Kidney capillary endothelial cell (primary cell): ENCODE measurements around the gene NFATC2.

Experiments
- DNase-seq: peaks from one replicate; pipeline ENCODE4 v3.0.0-alpha.2; 2018; ENCODE audit warnings: low spot score

Gene NFATC2

DNA sequence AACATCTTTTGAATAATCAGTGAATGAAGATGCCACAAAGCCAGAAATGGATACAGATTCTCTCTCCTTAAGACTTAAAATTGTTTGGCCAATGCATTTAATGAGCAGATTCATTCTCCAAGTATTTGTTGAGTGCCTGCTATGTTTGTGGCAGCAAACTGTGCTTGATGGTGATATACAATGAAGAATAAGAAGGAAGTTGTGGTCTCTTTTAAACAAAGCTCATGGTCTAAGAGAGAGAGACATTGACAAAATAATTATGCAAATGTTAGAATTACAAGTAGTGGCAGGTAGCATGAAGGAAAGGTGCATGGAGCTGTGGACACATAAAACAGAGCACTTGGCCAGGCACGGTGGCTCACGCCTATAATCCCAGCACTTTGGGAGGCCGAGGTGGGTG, 28.3 kb downstream of the NFATC2 start:
- no peak for DNase-seq

DNA sequence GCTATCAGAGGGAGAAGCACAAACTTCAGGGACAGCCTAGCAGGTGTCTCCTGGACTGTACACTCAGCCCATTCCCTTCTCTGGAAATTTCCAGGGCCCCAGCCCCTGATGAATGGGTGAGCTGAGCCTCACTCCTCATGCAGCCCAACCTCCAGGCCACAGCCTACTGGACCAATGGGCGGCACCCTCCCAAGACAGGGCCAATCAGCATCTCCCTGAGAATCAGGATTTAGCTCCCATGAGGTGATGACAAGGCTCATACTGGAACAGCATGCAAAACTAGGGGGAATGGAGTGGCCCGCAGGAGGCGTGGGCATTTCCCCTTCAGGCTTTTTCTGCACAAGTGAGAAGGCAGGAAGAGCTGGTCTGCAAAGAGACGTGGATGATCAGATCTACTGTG, 29.0 kb downstream of the NFATC2 start:
- no peak for DNase-seq

DNA sequence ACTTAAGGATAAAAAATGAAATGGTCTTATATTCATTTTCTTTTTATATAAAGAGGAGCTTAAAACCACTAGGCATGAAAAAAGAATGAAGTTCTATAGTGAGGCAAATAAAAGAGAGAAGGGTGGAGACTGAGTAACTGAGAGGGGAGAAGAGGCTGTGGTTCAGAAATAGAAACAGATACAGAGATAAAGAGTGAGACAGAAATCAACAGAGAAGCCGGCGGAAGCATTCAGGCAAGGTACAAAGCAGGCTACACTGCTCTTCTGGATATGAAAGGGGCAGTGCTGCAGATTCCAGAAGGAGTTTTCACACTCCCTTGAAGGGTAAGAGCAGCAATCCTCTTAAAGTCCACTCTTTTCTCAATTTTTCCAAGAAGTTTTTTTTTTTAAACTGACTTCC, 29.9 kb downstream of the NFATC2 start:
- DNase-seq = no peak

- DNase-seq = no peak
Measured at GRCh38 chr20:51511861-51512619, 30.5 kb downstream of the NFATC2 start.

GRCh38 chr20:51510936-51511605, 31.4 kb downstream of the NFATC2 start:
- DNase-seq = no peak

GRCh38 chr20:51510169-51510568, 32.4 kb downstream of the NFATC2 start:
- no peak for DNase-seq

DNA sequence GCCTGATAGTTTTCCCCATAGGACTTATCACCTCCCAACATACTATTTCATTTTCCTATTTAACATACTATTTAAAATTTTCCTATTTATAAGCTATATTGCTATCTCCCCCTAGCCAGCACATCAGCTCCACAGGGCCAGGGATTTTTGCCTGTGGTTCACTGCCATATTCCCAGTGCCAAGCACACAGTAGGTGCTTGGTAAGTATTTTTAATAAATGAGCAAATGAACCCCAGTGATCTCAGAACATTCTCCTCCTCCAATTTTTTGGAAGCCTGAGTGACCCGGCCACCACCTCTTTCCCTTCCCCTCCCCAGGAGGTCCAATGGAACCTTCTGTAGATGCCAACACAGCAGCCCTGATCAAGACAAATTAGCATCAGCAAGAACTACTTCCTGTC, 33.3 kb downstream of the NFATC2 start:
- no peak for DNase-seq

DNA sequence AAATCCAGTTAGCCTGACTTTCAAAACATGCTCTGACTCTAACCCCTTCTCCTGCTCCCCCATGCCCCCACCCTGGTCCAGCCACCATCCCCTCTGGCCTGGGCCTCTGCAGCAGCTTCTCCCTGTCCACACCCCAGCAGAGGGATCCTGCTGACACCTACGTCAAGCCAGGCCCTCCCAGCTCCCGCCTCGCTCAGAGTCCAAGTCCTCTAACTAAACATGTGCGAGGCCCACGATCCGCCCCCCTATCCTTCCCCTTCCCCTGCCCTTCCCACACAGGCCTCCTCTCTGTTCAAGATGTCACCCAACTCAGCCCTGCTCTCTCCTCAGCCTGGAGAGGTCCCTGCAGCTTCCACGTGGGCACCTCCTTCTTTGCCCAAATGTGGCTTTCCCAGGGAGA, 33.7 kb downstream of the NFATC2 start:
- no peak for DNase-seq

- no peak for DNase-seq
Measured at GRCh38 chr20:51508158-51508557, 34.4 kb downstream of the NFATC2 start.

DNA sequence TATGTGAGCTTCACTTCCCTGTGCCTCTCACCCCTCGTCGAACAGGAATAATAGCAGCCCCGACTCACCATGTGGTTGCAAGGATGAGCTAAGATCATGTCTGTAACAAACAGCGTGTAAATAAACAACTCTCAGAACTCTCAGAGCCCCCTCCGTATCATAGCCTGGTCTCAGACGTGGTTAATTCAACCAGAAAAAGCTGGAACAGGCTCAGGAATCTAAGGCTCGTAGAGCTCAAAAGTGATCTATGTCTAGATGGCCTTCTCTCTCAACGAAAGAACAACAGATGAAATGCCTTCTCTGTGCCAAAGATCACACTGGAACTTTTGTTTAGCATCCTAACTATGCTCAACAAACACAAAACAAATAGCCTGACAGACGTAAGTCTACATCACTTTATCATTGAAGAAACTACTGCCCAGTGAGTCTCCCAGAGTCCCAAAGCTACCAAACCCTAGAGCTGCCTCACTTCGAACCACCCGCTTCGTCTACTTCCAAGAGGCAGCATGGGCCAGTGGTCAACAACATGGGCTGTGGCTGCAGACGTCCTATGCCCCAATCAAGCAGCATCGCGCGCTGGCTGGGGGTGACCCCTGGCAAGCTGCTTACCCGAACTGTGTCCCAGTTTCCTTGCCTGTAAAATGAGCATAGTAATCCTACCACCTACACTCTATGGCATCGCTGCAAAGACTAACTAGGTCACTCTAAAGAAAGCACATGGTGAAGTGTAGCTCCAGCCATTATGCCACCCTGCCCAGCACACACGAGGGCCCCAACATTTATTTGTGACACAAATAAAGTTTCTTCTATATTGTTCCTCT, 35.1 kb downstream of the NFATC2 start:
- DNase-seq = no peak

DNA sequence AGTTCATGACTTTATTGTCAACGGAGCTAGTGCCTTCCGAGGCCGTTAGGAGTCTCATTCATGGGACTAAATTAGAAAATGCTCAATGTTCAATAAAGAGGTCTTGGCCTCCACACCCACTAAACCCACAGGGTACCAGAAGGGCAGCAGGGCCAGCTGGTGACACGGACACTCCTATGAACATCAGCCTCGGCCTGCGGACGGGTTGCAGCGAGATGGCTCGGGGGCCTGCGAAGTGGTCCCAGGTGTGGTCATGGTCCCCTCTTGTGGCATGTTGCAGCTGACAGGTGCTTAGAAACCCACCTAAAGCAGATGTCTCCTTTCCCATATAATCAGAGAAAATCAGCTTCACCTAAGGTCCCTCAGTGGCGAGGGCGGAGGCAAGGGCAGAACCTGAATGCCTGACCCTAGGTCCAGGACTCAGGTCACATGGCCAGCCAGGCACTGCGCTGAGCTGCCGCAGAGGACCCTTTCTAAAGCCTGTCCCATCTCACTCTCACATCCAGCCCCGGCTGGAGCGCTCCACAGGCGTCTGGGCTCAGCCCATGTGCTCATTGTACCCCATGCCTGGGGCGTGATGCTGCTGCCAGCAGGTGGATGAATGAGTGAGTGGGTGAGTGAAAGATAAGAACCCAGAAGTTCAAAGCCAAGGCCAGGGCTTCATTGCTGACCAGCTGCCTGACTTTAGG, 35.8 kb downstream of the NFATC2 start:
- no peak for DNase-seq

DNA sequence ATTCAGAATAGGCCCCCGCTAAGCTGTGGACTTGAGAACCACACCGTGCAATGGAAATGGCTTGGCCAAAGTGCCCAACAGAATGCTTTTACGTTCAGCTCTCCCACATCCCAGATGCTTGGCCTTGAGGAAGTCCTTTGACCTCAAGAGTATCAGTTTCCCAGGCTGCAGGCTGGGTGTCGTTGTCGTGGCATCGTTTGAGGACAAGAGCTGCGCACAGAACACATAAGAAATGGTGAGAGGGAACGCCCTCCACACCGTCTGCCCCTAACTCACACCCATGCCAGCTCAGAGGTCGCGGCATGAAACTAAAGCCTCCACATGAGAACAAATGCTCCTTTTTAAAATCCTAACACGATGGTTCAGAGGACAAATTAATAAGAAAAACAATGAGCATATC, 37.0 kb downstream of the NFATC2 start:
- no peak for DNase-seq

- no peak for DNase-seq
Measured at GRCh38 chr20:51503376-51503775, 39.1 kb downstream of the NFATC2 start.

DNA sequence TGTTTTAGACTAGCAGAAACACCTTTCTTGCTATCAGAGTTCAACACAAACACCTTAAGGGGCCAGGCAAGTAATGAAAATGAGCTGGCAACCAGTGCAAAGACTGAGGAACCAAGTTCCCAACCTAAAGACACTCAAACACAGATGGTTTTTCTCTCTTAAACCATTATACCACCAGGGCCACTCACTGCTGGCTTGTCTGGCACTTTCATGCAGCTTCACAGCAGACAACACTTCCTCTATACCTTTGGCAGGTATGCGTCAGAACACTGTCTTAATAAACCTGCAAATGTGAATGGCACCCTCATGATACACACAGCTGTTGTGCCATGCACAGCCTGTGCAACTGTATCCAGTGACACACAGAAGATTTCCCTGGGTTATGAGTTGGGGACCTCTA, 41.6 kb downstream of the NFATC2 start:
- DNase-seq = no peak

DNA sequence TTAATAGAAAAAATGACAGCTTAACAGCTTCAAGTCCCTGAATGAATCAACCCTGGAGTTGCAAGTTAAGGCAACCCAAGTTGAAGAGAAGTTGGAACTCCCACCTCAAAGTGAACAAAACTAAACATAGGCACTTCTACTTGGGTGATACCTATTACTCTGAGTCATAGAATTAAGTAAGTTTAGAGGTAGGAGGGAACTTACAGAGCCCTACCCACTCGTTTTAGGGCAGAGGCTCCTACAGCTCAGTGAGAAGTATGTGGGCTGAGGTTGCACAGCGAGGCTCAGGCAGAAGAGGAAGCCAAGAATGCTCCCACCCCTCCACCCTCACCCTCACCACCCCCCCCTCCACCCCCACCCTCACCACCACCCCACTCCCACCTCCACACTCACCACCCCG, 42.2 kb downstream of the NFATC2 start:
- DNase-seq = no peak

- DNase-seq = no peak
Measured at GRCh38 chr20:51498765-51499540, 43.6 kb downstream of the NFATC2 start.

DNA sequence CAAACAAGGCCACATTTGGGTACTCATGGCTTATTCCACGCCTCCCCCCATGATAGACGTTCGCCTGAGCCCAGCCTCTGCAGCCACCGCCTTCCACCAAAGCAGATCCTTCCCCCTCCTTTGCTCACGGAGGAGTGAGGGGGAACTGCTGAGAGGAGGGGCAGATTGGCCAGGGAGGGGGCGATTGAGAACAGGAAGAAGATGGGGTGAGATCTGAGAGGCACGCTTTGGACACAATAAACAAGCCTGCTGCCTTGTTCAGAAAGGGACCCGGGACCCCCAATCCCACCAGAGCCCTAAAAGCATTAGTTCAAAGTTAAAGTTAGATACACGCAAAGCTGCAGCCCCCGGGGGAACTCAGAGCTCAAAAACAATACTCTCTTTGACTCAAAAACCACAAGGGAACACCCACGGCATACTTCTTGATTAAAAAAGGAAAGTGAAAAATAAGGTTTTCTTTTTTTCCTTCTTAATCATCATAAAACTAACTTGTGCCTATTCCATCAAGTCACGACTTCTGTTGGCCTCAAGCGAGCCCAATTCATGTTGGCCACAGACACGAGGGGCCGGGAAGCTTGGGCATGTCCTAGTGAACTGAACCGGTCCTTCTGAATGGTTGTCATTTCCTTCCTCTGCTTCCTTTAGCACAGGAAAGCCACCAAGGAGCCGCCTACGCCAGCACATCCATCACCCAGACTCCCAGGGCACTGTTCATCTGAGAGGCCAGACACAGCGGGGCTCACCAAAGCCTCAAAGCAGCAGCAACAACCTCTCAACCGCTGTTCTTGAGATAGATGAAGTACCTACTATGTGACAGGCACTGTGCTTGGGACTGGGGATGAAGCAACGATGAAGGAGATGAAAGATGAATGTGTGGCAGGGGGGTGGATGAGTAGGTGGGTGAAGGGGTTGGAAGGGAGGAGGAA, 44.7 kb downstream of the NFATC2 start:
- peak; percentile 82 for DNase-seq

GRCh38 chr20:51496964-51497363, 45.6 kb downstream of the NFATC2 start:
- no peak for DNase-seq

- DNase-seq = no peak
Measured at GRCh38 chr20:51495921-51496545, 46.5 kb downstream of the NFATC2 start.

DNA sequence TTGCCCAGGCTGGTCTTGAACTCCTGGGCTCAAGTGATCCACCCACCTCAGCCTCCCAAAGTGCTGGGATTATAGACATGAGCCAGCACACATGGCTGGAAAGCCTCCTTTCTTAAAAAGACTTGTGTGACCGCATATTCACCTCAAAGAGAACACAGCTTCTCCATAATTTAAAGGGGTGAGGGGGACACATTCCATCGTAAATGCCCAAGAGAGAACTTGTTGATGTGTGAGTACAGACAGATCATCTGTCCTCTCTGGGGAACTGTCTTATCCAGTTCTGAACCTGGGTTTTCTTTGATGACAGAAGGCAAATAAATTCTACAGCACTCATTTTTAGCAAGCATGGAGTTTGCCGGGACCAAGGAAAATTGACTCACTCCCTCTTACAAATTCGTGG, 47.2 kb downstream of the NFATC2 start:
- DNase-seq = no peak
